HG03045 (cell line): ENCODE data around the gene PSD2.

Source experiments
- ATAC-seq: cut with Tn5 transposase; IDR thresholded peaks from one replicate; pipeline ENCODE4 v1.9.1; 2021; ENCODE audit warnings: mild to moderate bottlenecking, moderate library complexity; ENCODE audit not compliant: unreplicated experiment

PSD2 gene

GRCh38 chr5:139872851-139873794, 77.5 kb downstream of the PSD2 start:
- ATAC-seq, result no peak

GRCh38 chr5:139875957-139876356, 80.3 kb downstream of the PSD2 start:
- ATAC-seq, result no peak

GRCh38 chr5:139877129-139877597, 81.6 kb downstream of the PSD2 start:
- ATAC-seq, result no peak

- ATAC-seq, result no peak
Measured at GRCh38 chr5:139878093-139878492, 82.5 kb downstream of the PSD2 start.

- ATAC-seq, result no peak
Measured at GRCh38 chr5:139880416-139881142, 85.0 kb downstream of the PSD2 start.

- ATAC-seq, result no peak
Measured at GRCh38 chr5:139881143-139881733, 85.6 kb downstream of the PSD2 start.

- ATAC-seq, result no peak
Measured at GRCh38 chr5:139882316-139882715, 86.7 kb downstream of the PSD2 start.

- no peak for ATAC-seq
Measured at GRCh38 chr5:139882961-139883539, 87.4 kb downstream of the PSD2 start.

GRCh38 chr5:139884144-139884543, 88.5 kb downstream of the PSD2 start:
- ATAC-seq, result no peak

- no peak for ATAC-seq
Measured at GRCh38 chr5:139884734-139885133, 89.1 kb downstream of the PSD2 start.

- ATAC-seq, result no peak
Measured at GRCh38 chr5:139885172-139885856, 89.7 kb downstream of the PSD2 start.

GRCh38 chr5:139885857-139886208, 90.2 kb downstream of the PSD2 start:
- no peak for ATAC-seq

GRCh38 chr5:139886213-139886612, 90.6 kb downstream of the PSD2 start:
- ATAC-seq, result no peak

- ATAC-seq, result no peak
Measured at GRCh38 chr5:139888370-139888769, 92.8 kb downstream of the PSD2 start.

- no peak for ATAC-seq
Measured at GRCh38 chr5:139889410-139889809, 93.8 kb downstream of the PSD2 start.

GRCh38 chr5:139893873-139894272, 98.3 kb downstream of the PSD2 start:
- ATAC-seq, result no peak
